CD8-positive, alpha-beta memory T cell (primary cell): ENCODE data around the gene ULK4. TPM values are rescaled to one million over a fixed set of nuclear protein-coding genes. Genes with fewer than 3 reads are reported as not detected.
A peak's percentile ranks its signal among the peaks of the same experiment; 100 is the strongest.

Source experiments
- CTCF ChIA-PET: fragments of 350-600 bp; sonication (Branson Sonifier 250); formaldehyde crosslinking; loops from one replicate; lab custom pipeline; 2021; ENCODE audit warnings: antibody characterized with exemption; lab: Charles Lee
- POLR2A ChIA-PET: fragments of 350-600 bp; sonication (Branson Sonifier 250); formaldehyde crosslinking; loops from one replicate; lab custom pipeline; 2021; ENCODE audit warnings: antibody characterized with exemption; lab: Charles Lee
- DNase-seq, 5 donors: peaks; one replicate each; pipeline versions ENCODE4 v3.0.0 to v3.0.0-alpha.2; 2020 to 2022; ENCODE audit warnings: mixed read lengths in 1 of 5
- H3K27ac ChIP-seq: one replicate; pipeline ENCODE4 v1.7.0; 2013; ENCODE audit warnings: low read depth, mild to moderate bottlenecking, low read length, moderate library complexity
- H3K27me3 ChIP-seq: 2 replicates; pipeline ENCODE4 v1.7.0; 2013; ENCODE audit warnings: low read length, mild to moderate bottlenecking; ENCODE audit not compliant: insufficient read depth, poor library complexity, severe bottlenecking
- H3K36me3 ChIP-seq: 2 replicates; pipeline ENCODE4 v1.7.0; 2013; ENCODE audit warnings: mild to moderate bottlenecking, low read length, moderate library complexity; ENCODE audit not compliant: insufficient read depth
- H3K4me1 ChIP-seq: 2 replicates; pipeline ENCODE4 v1.7.0; 2013; ENCODE audit warnings: mild to moderate bottlenecking, low read length, moderate library complexity; ENCODE audit not compliant: insufficient read depth
- H3K4me3 ChIP-seq: 2 replicates; pipeline ENCODE4 v1.7.0; 2013; ENCODE audit warnings: mild to moderate bottlenecking, low read length
- H3K9me3 ChIP-seq: 2 replicates; pipeline ENCODE4 v1.7.0; 2013; ENCODE audit warnings: mild to moderate bottlenecking, low read length
- H3K27ac Mint-ChIP-seq, 8 donors: one replicate each; pipeline ENCODE4 v1.8.0; 2020 to 2021; ENCODE audit warnings: mixed read lengths in 8 of 8, mild to moderate bottlenecking in 6 of 8, inconsistent platforms in 3 of 8, moderate library complexity in 3 of 8
- H3K27me3 Mint-ChIP-seq, 2 donors: one replicate each; pipeline ENCODE4 v1.8.0; 2020 to 2021; ENCODE audit warnings: mixed read lengths in 2 of 2, mild to moderate bottlenecking in 1 of 2, moderate library complexity in 1 of 2
- H3K36me3 Mint-ChIP-seq, 3 donors: one replicate each; pipeline ENCODE4 v1.8.0; 2020 to 2021; ENCODE audit warnings: mixed read lengths in 3 of 3, inconsistent platforms in 1 of 3, mild to moderate bottlenecking in 1 of 3
- H3K4me1 Mint-ChIP-seq, 3 donors: one replicate each; pipeline ENCODE4 v1.8.0; 2020 to 2021; ENCODE audit warnings: mixed read lengths in 3 of 3, inconsistent platforms in 1 of 3, mild to moderate bottlenecking in 1 of 3
- H3K4me3 Mint-ChIP-seq, 7 donors: one replicate each; pipeline ENCODE4 v1.8.0; 2020 to 2021; ENCODE audit warnings: mixed read lengths in 7 of 7, mild to moderate bottlenecking in 6 of 7, moderate library complexity in 4 of 7, inconsistent platforms in 2 of 7
- H3K9me3 Mint-ChIP-seq, 5 donors: one replicate each; pipeline ENCODE4 v1.8.0; 2020 to 2022; ENCODE audit warnings: mixed read lengths in 5 of 5, mild to moderate bottlenecking in 3 of 5, moderate library complexity in 2 of 5, inconsistent platforms in 1 of 5
- polyA plus RNA-seq: library from polyadenylated mRNA; unstranded; fragments of 300-500 nt; fragmentation: Illumina TruSeq; gene quantifications from one replicate; pipeline ENCODE4 v1.2.3, GENCODE V29; 2021
- total RNA-seq, 2 experiments: library from RNA; stranded (reverse); gene quantifications; one replicate each; pipeline ENCODE4 v1.2.3, GENCODE V29; 2021

Gene ULK4
- total and polyA plus RNA-seq, 3 experiments from 2014 or later: 10.4 to 12.7 (median 12.3) TPM

- no peak overlapping the region for H3K4me3 Mint-ChIP-seq
These were observed 454.4 kb downstream of the ULK4 start for GRCh38 chr3:41507336-41508062.

GRCh38 chr3:41503998-41504623 is 457.8 kb downstream of the ULK4 start:
- no peaks in the 10 kb centered on the region for H3K4me1 ChIP-seq
- ChIA-PET POLR2A (no interaction called here), CTCF (no interaction called here)
- DNase-seq: no peak
- no peaks in the 10 kb centered on the region for H3K27me3 ChIP-seq
- no peak overlapping the region for H3K4me3 ChIP-seq
- Mint-ChIP-seq H3K36me3 (peaks cover 6 to 45% (median 7%) of the 10 kb centered on the region in 3 donors), H3K27ac (no peak overlapping the region), H3K4me3 (no peak overlapping the region), H3K4me1 (no peaks in the 10 kb centered on the region), H3K27me3 (peaks cover 0 to 1% of the 10 kb centered on the region in 2 donors), H3K9me3 (peaks cover 8 to 21% (median 11%) of the 10 kb centered on the region in 5 donors)
- H3K27ac ChIP-seq: no peak overlapping the region
- no peaks in the 10 kb centered on the region for H3K36me3 ChIP-seq
- H3K9me3 ChIP-seq: no peaks in the 10 kb centered on the region

More at GRCh38 chr3:41507336-41508062, 454.4 kb downstream of the ULK4 start:
- ChIA-PET CTCF (interaction anchor here (0.7 kb wide), 1 partner anchor 17 kb away, joined by 3 read pairs; no protein-coding TSS in a partner anchor), POLR2A (no interaction called here)
- Histone ChIP-seq H3K27ac (no peak overlapping the region), H3K27me3 (no peaks in the 10 kb centered on the region), H3K36me3 (no peaks in the 10 kb centered on the region), H3K4me3 (no peak overlapping the region), H3K9me3 (no peaks in the 10 kb centered on the region), H3K4me1 (no peaks in the 10 kb centered on the region)
- Mint-ChIP-seq H3K9me3 (peaks cover 28 to 47% (median 36%) of the 10 kb centered on the region in 5 donors), H3K27ac (no peak overlapping the region), H3K27me3 (peaks cover 0 to 1% of the 10 kb centered on the region in 2 donors), H3K36me3 (peaks cover 8 to 61% (median 21%) of the 10 kb centered on the region in 3 donors), H3K4me1 (no peaks in the 10 kb centered on the region)
- no peak for DNase-seq

GRCh38 chr3:41502481-41502880 is 459.4 kb downstream of the ULK4 start:
- Histone ChIP-seq H3K4me1 (no peaks in the 10 kb centered on the region), H3K4me3 (no peak overlapping the region), H3K36me3 (no peaks in the 10 kb centered on the region), H3K27ac (no peak overlapping the region), H3K9me3 (no peaks in the 10 kb centered on the region), H3K27me3 (no peaks in the 10 kb centered on the region)
- no peak overlapping the region for H3K27ac Mint-ChIP-seq
- ChIA-PET POLR2A (no interaction called here), CTCF (no interaction called here)
- no peaks in the 10 kb centered on the region for H3K27me3 Mint-ChIP-seq
- H3K4me1 Mint-ChIP-seq: no peaks in the 10 kb centered on the region
- H3K36me3 Mint-ChIP-seq: peaks cover 0 to 38% (median 2%) of the 10 kb centered on the region in 3 donors
- no peak for DNase-seq
- no peak overlapping the region for H3K4me3 Mint-ChIP-seq
- peaks cover 0 to 10% (median 0%) of the 10 kb centered on the region in 5 donors for H3K9me3 Mint-ChIP-seq

- no peaks in the 10 kb centered on the region for H3K36me3 ChIP-seq
- Mint-ChIP-seq H3K9me3 (peaks cover 0 to 11% (median 0%) of the 10 kb centered on the region in 5 donors), H3K27me3 (no peaks in the 10 kb centered on the region), H3K4me3 (no peak overlapping the region), H3K27ac (no peak overlapping the region), H3K36me3 (peaks cover 0 to 40% (median 2%) of the 10 kb centered on the region in 3 donors), H3K4me1 (no peaks in the 10 kb centered on the region)
- H3K9me3 ChIP-seq: no peaks in the 10 kb centered on the region
- POLR2A ChIA-PET: no interaction called here
- H3K4me1 ChIP-seq: no peaks in the 10 kb centered on the region
- no peak overlapping the region for H3K27ac ChIP-seq
- CTCF ChIA-PET: no interaction called here
- no peak for DNase-seq
- no peaks in the 10 kb centered on the region for H3K27me3 ChIP-seq
- H3K4me3 ChIP-seq: no peak overlapping the region
These were observed 459.9 kb downstream of the ULK4 start for GRCh38 chr3:41502023-41502422.

- no peaks in the 10 kb centered on the region for H3K4me1 ChIP-seq
- H3K27me3 ChIP-seq: no peaks in the 10 kb centered on the region
- H3K4me3 ChIP-seq: no peak overlapping the region
- ChIA-PET CTCF (no interaction called here), POLR2A (no interaction called here)
- Mint-ChIP-seq H3K4me3 (no peak overlapping the region), H3K4me1 (no peaks in the 10 kb centered on the region), H3K27ac (no peak overlapping the region), H3K36me3 (peaks cover 0 to 47% (median 0%) of the 10 kb centered on the region in 3 donors), H3K27me3 (no peaks in the 10 kb centered on the region), H3K9me3 (peaks cover 0 to 15% (median 0%) of the 10 kb centered on the region in 5 donors)
- DNase-seq: no peak
- H3K9me3 ChIP-seq: no peaks in the 10 kb centered on the region
- no peak overlapping the region for H3K27ac ChIP-seq
- no peaks in the 10 kb centered on the region for H3K36me3 ChIP-seq
These were observed 463.1 kb downstream of the ULK4 start for GRCh38 chr3:41498847-41499246.

- DNase-seq: no peak
- Mint-ChIP-seq H3K27ac (peak overlapping the region in 1 of 8 donors; percentile 54), H3K36me3 (peaks cover 0 to 19% (median 0%) of the 10 kb centered on the region in 3 donors), H3K4me3 (no peak overlapping the region), H3K4me1 (no peaks in the 10 kb centered on the region), H3K27me3 (peaks cover 0 to 1% of the 10 kb centered on the region in 2 donors), H3K9me3 (peaks cover 0 to 18% (median 2%) of the 10 kb centered on the region in 5 donors)
- ChIA-PET CTCF (interaction anchor here (0.6 kb wide), 1 partner anchor 17 kb away, joined by 3 read pairs; no protein-coding TSS in a partner anchor), POLR2A (no interaction called here)
- no peak overlapping the region for H3K4me3 ChIP-seq
- no peak overlapping the region for H3K27ac ChIP-seq
- no peaks in the 10 kb centered on the region for H3K4me1 ChIP-seq
- no peaks in the 10 kb centered on the region for H3K9me3 ChIP-seq
- H3K27me3 ChIP-seq: no peaks in the 10 kb centered on the region
- H3K36me3 ChIP-seq: no peaks in the 10 kb centered on the region
These were observed 471.5 kb downstream of the ULK4 start for GRCh38 chr3:41490360-41490759.

GRCh38 chr3:41489231-41489630 is 472.7 kb downstream of the ULK4 start:
- Histone ChIP-seq H3K36me3 (no peaks in the 10 kb centered on the region), H3K27ac (no peak overlapping the region), H3K9me3 (no peaks in the 10 kb centered on the region), H3K4me1 (no peaks in the 10 kb centered on the region), H3K4me3 (no peak overlapping the region), H3K27me3 (no peaks in the 10 kb centered on the region)
- H3K4me1 Mint-ChIP-seq: no peaks in the 10 kb centered on the region
- CTCF ChIA-PET: no interaction called here
- no peak overlapping the region for H3K4me3 Mint-ChIP-seq
- peaks cover 0 to 18% (median 0%) of the 10 kb centered on the region in 3 donors for H3K36me3 Mint-ChIP-seq
- H3K9me3 Mint-ChIP-seq: peaks cover 0 to 18% (median 2%) of the 10 kb centered on the region in 5 donors
- H3K27ac Mint-ChIP-seq: no peak overlapping the region
- POLR2A ChIA-PET: no interaction called here
- no peak for DNase-seq
- H3K27me3 Mint-ChIP-seq: peaks cover 0 to 1% of the 10 kb centered on the region in 2 donors

GRCh38 chr3:41488501-41488900 is 473.4 kb downstream of the ULK4 start:
- H3K27ac ChIP-seq: no peak overlapping the region
- Mint-ChIP-seq H3K36me3 (peaks cover 0 to 22% (median 0%) of the 10 kb centered on the region in 3 donors), H3K4me1 (no peaks in the 10 kb centered on the region), H3K27me3 (peaks cover 0 to 1% of the 10 kb centered on the region in 2 donors), H3K4me3 (no peak overlapping the region), H3K27ac (no peak overlapping the region), H3K9me3 (peaks cover 0 to 22% (median 2%) of the 10 kb centered on the region in 5 donors)
- ChIA-PET POLR2A (no interaction called here), CTCF (no interaction called here)
- H3K9me3 ChIP-seq: no peaks in the 10 kb centered on the region
- no peaks in the 10 kb centered on the region for H3K36me3 ChIP-seq
- H3K4me1 ChIP-seq: no peaks in the 10 kb centered on the region
- no peaks in the 10 kb centered on the region for H3K27me3 ChIP-seq
- no peak overlapping the region for H3K4me3 ChIP-seq
- DNase-seq: no peak
